B cell (primary cell): ENCODE measurements around the gene OR52N2. TPM values are rescaled to one million over a fixed set of nuclear protein-coding genes. Genes with fewer than 3 reads are reported as not detected.

ENCODE experiments used
- ATAC-seq: fragments of 200-7000 bp; cut with Tn5 transposase; one replicate; pipeline ENCODE4 v1.10.0; 2021; ENCODE audit warnings: low read depth, mild to moderate bottlenecking, moderate number of reproducible peaks, moderate library complexity
- CTCF ChIA-PET: fragments of 350-600 bp; sonication (Branson Sonifier 250); formaldehyde crosslinking; loops from one replicate; lab custom pipeline; 2021; ENCODE audit warnings: antibody characterized with exemption, inconsistent platforms; lab: Charles Lee
- POLR2A ChIA-PET: fragments of 350-600 bp; sonication (Branson Sonifier 250); formaldehyde crosslinking; loops from one replicate; lab custom pipeline; 2021; ENCODE audit warnings: antibody characterized with exemption; lab: Charles Lee
- DNase-seq: peaks from one replicate; pipeline ENCODE4 v3.0.0; 2013
- H2AFZ ChIP-seq: 2 replicates; pipeline ENCODE4 v1.6.1; 2012; ENCODE audit warnings: mild to moderate bottlenecking, low read depth, low read length; ENCODE audit not compliant: insufficient read depth, poor library complexity, severe bottlenecking
- H3K27ac ChIP-seq, 2 donors: 1 replicate in 1 of 2; 2 replicates in 1 of 2; pipeline ENCODE4 v1.5.1; 2012 to 2013; ENCODE audit warnings: low read length in 2 of 2, mild to moderate bottlenecking in 2 of 2, moderate library complexity in 1 of 2
- H3K27me3 ChIP-seq, 4 experiments: fragments of 200-600 bp in 1 of 4; sonication (generic) in 1 of 4; replicated peaks in 1 of 4; 1 replicate in 2 of 4; 2 replicates in 2 of 4; pipeline versions ENCODE4 v1.6.1 to v1.7.0; 2013 to 2016; ENCODE audit warnings: low read length in 3 of 4, mild to moderate bottlenecking in 2 of 4, mixed read lengths in 1 of 4, moderate library complexity in 1 of 4; ENCODE audit not compliant: insufficient read depth in 4 of 4, control insufficient read depth in 3 of 4; ENCODE audit errors: control extremely low read depth in 1 of 4
- H3K36me3 ChIP-seq, 2 experiments: replicated peaks in 1 of 2; 1 replicate in 1 of 2; 2 replicates in 1 of 2; pipeline versions ENCODE4 v1.6.1 to v1.7.1; 2013; ENCODE audit warnings: low read length in 1 of 2; ENCODE audit not compliant: insufficient read depth in 2 of 2, control insufficient read depth in 1 of 2; ENCODE audit errors: control extremely low read depth in 1 of 2, extremely low read depth in 1 of 2
- H3K4me1 ChIP-seq, 2 donors: fragments of 200-600 bp in 1 of 2; sonication (generic) in 1 of 2; 1 replicate in 1 of 2; 2 replicates in 1 of 2; pipeline versions ENCODE4 v1.5.1 to v1.6.1; 2013 to 2017; ENCODE audit warnings: low read length in 2 of 2; ENCODE audit not compliant: control insufficient read depth in 2 of 2, insufficient read depth in 2 of 2
- H3K4me2 ChIP-seq: replicated peaks from 2 replicates; pipeline ENCODE3; 2012; ENCODE audit warnings: mild to moderate bottlenecking, low read depth, low read length; ENCODE audit not compliant: poor library complexity, severe bottlenecking
- H3K4me3 ChIP-seq, 5 experiments: fragments of 200-600 bp in 1 of 5; sonication (generic) in 1 of 5; 1 replicate in 3 of 5; 2 replicates in 2 of 5; pipeline versions ENCODE4 v1.5.1 to v1.7.0; 2011 to 2016; ENCODE audit warnings: low read length in 4 of 5, mild to moderate bottlenecking in 4 of 5, low read depth in 2 of 5, control low read depth in 1 of 5, moderate library complexity in 1 of 5; ENCODE audit not compliant: insufficient read depth in 1 of 5; ENCODE audit errors: control extremely low read depth in 1 of 5, extremely low read depth in 1 of 5
- H3K79me2 ChIP-seq: fragments of 200-600 bp; sonication (generic); one replicate; pipeline ENCODE4 v1.6.0; 2016; ENCODE audit warnings: low read length; ENCODE audit not compliant: control insufficient read depth, insufficient read depth
- H3K9ac ChIP-seq: fragments of 200-600 bp; sonication (generic); 2 replicates; pipeline ENCODE4 v1.6.1; 2017; ENCODE audit warnings: mild to moderate bottlenecking, low read length, moderate library complexity
- H3K9me3 ChIP-seq, 3 donors: one replicate each; pipeline versions ENCODE4 v1.6.1 to v1.7.1; 2013; ENCODE audit warnings: low read length in 2 of 3; ENCODE audit not compliant: control insufficient read depth in 2 of 3, insufficient read depth in 1 of 3; ENCODE audit errors: control extremely low read depth in 1 of 3
- H4K20me1 ChIP-seq: 2 replicates; pipeline ENCODE4 v1.6.0; 2012; ENCODE audit warnings: mild to moderate bottlenecking, low read length; ENCODE audit not compliant: insufficient read depth, control insufficient read depth, poor library complexity, severe bottlenecking
- H3K27ac Mint-ChIP-seq: one replicate; pipeline ENCODE4 v1.8.0; 2021; ENCODE audit warnings: mixed read lengths
- H3K27me3 Mint-ChIP-seq: one replicate; pipeline ENCODE4 v1.8.0; 2021; ENCODE audit warnings: mixed read lengths
- H3K4me1 Mint-ChIP-seq: one replicate; pipeline ENCODE4 v1.8.0; 2021; ENCODE audit warnings: mixed read lengths
- H3K4me3 Mint-ChIP-seq: one replicate; pipeline ENCODE4 v1.8.0; 2021; ENCODE audit warnings: mixed read lengths
- H3K9me3 Mint-ChIP-seq: one replicate; pipeline ENCODE4 v1.8.0; 2022; ENCODE audit warnings: mixed read lengths; ENCODE audit not compliant: insufficient read depth
- EZH2 ChIP-seq: IDR thresholded peaks from 2 replicates; pipeline ENCODE4 v1.6.1; 2012; ENCODE audit warnings: borderline replicate concordance, low read depth, mild to moderate bottlenecking, moderate library complexity, low read length; ENCODE audit not compliant: insufficient read depth, poor library complexity, severe bottlenecking
- WGBS: methylation state at CpG from one replicate; pipeline ENCODE4 v1.1.5; 2013; ENCODE audit warnings: missing lambda C conversion rate; ENCODE audit not compliant: insufficient coverage; 5-methylcytosine and 5-hydroxymethylcytosine counted together
- intact Hi-C: fragments of 100-400 bp; cut with micrococcal nuclease; formaldehyde crosslinking; loops from one replicate; pipeline ENCODE4 v1.10.0; 2022
- polyA plus RNA-seq: library from polyadenylated mRNA; depleted of rRNA; stranded (reverse); fragments of >200 nt; gene quantifications from 2 replicates; pipeline ENCODE4 v1.2.3, GENCODE V29; 2012
- total RNA-seq, 2 donors: library from RNA; stranded (reverse); fragments of 120-200 nt in 1 of 2; gene quantifications; 1 replicate in 1 of 2; 2 replicates in 1 of 2; pipeline versions ENCODE4 v1.2.3 to v1.2.4, GENCODE V29; 2013 to 2022
- TF ChIP-seq, protein P1 (sequence below): fragments of 200-600 bp; IDR thresholded peaks from one replicate; pipeline ENCODE4 v1.8.0; 2022; ENCODE audit warnings: antibody characterized with exemption, mild to moderate bottlenecking

OR52N2 gene
- total and polyA plus RNA-seq, 2 donors (not counting 1 experiment from before 2014, with no cell fraction given), result 1.00 TPM; not detected in 1

DNA sequence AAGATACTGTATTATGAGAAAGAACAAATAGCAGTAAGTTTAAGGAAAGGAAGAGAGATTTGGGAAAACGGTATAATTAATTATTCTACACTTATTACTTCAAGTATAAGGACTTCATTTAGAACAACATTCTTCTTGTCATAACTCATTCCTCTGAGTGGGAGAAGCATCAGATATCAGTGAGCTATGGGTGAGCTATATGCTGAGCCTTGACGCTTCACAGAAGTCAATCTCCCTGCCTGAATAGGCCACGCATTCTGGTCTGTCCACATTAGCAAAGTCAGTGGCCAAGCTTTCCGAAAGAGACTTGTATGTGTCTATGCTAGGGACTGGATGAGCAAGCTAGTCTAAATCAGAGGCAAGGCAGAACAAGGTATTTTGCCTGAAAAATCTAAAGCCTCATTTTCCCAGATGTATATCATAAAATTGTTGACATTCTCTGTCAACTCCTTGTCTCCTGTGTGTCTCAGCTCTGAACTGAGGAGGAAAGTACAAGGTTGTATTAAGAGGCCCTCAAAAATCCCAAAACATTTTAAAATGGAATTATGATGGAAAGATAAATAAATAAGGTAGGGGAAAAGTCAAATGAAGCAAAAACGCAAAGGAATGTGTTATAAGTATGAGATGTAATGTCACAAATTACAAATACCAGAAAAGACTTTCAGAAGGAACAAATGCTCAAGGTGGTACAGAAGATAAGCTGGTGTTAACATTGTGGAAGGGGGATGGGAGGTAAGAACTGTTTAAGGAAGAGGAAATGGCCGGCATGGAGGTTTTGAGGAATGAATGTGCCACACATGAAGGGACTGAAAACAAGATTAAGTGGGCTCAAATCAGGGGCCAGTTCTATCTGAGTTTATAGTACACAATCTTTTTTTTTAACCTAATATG, 1.4 kb downstream of the OR52N2 start:
- ChIA-PET CTCF (interaction anchor here (0.6 to 3.1 kb wide), 13 partner anchors 12 to 1174 kb away, joined by 3 to 28 read pairs (median 4); partner anchors contain the start of genes OR51D1 and TRIM5), POLR2A (no interaction called here)
- Histone ChIP-seq H3K27me3 (peaks cover 0 to 11% (median 9%) of the 10 kb centered on the region in 4 experiments), H3K4me2 (no peak overlapping the region), H2AFZ (no peak overlapping the region), H3K27ac (no peak overlapping the region), H3K9ac (no peak overlapping the region), H3K9me3 (no peaks in the 10 kb centered on the region), H3K79me2 (no peaks in the 10 kb centered on the region), H4K20me1 (no peaks in the 10 kb centered on the region), H3K36me3 (no peaks in the 10 kb centered on the region), H3K4me3 (no peak overlapping the region), H3K4me1 (peaks cover 10 to 12% of the 10 kb centered on the region in 2 donors)
- ATAC-seq (no peak), DNase-seq (no peak)
- no peak for TF ChIP-seq EZH2
- TF ChIP-seq, protein P1, sequence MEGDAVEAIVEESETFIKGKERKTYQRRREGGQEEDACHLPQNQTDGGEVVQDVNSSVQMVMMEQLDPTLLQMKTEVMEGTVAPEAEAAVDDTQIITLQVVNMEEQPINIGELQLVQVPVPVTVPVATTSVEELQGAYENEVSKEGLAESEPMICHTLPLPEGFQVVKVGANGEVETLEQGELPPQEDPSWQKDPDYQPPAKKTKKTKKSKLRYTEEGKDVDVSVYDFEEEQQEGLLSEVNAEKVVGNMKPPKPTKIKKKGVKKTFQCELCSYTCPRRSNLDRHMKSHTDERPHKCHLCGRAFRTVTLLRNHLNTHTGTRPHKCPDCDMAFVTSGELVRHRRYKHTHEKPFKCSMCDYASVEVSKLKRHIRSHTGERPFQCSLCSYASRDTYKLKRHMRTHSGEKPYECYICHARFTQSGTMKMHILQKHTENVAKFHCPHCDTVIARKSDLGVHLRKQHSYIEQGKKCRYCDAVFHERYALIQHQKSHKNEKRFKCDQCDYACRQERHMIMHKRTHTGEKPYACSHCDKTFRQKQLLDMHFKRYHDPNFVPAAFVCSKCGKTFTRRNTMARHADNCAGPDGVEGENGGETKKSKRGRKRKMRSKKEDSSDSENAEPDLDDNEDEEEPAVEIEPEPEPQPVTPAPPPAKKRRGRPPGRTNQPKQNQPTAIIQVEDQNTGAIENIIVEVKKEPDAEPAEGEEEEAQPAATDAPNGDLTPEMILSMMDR, result no peak
- WGBS, result 95% methylated on average over 3 of the region's 6 CpGs
- H3K9me3 Mint-ChIP-seq, result no peaks in the 10 kb centered on the region
- no peak overlapping the region for H3K27ac Mint-ChIP-seq
- peaks cover 12% of the 10 kb centered on the region for H3K4me1 Mint-ChIP-seq
- peaks cover 34% of the 10 kb centered on the region for H3K27me3 Mint-ChIP-seq
- no peak overlapping the region for H3K4me3 Mint-ChIP-seq
- intact Hi-C loops, result loop anchor here (2.0 kb wide), 1 partner anchor 1623 kb away; no protein-coding TSS in a partner anchor

- Mint-ChIP-seq H3K27ac (no peak overlapping the region), H3K4me1 (peaks cover 12% of the 10 kb centered on the region), H3K9me3 (no peaks in the 10 kb centered on the region), H3K4me3 (no peak overlapping the region), H3K27me3 (peaks cover under 1% of the 10 kb centered on the region)
- Histone ChIP-seq H3K9ac (no peak overlapping the region), H3K27ac (no peak overlapping the region), H3K4me2 (no peak overlapping the region), H2AFZ (no peak overlapping the region), H3K79me2 (no peaks in the 10 kb centered on the region), H3K9me3 (no peaks in the 10 kb centered on the region), H3K4me3 (no peak overlapping the region), H3K27me3 (peaks cover 0 to under 1% (median 0%) of the 10 kb centered on the region in 4 experiments), H3K4me1 (peaks cover 3 to 11% of the 10 kb centered on the region in 2 donors), H4K20me1 (no peaks in the 10 kb centered on the region), H3K36me3 (no peaks in the 10 kb centered on the region)
- intact Hi-C loops, result no loop called here
- CTCF ChIA-PET, result interaction anchor here (1.3 kb wide), 1 partner anchor 216 kb away, joined by 3 read pairs; no protein-coding TSS in a partner anchor
- peak; percentile 49 for ATAC-seq
- no peak for TF ChIP-seq EZH2
- TF ChIP-seq, protein P1, result no peak
- WGBS, result no CpG with 5 or more reads among the region's 4 CpGs
- POLR2A ChIA-PET, result no interaction called here
- DNase-seq, result peak; percentile 20
These were observed 6.8 kb downstream of the OR52N2 start for GRCh38 chr11:5815534-5815933.
